Fibroblast of mammary gland (primary cell): ENCODE data around the gene TARS3.

ENCODE experiments used
- DNase-seq: peaks from one replicate; pipeline ENCODE4 v3.0.0-alpha.2; 2010; ENCODE audit warnings: low read depth
- H3K4me3 ChIP-seq: 2 replicates; pipeline ENCODE4 v1.5.1; 2011; ENCODE audit warnings: low read depth, mild to moderate bottlenecking, low read length, moderate library complexity; ENCODE audit not compliant: control insufficient read depth
- CTCF ChIP-seq: conservative IDR thresholded peaks from 2 replicates; pipeline ENCODE4 v1.5.1; 2011; ENCODE audit warnings: low read depth, low read length, inconsistent platforms; ENCODE audit not compliant: control insufficient read depth, insufficient read depth

The TARS3 gene

GRCh38 chr15:101641129-101641764 is 83.0 kb downstream of the TARS3 start:
- peak; percentile 75 for DNase-seq
- H3K4me3 ChIP-seq, result no peak overlapping the region
- TF ChIP-seq CTCF, result peak; percentile 98

- no peak overlapping the region for H3K4me3 ChIP-seq
- DNase-seq, result no peak
- no peak for TF ChIP-seq CTCF
Measured at GRCh38 chr15:101639667-101640066, 84.6 kb downstream of the TARS3 start.

GRCh38 chr15:101637919-101638318 is 86.4 kb downstream of the TARS3 start:
- DNase-seq, result no peak
- no peak overlapping the region for H3K4me3 ChIP-seq
- TF ChIP-seq CTCF, result no peak

- no peak for TF ChIP-seq CTCF
- H3K4me3 ChIP-seq, result no peak overlapping the region
- no peak for DNase-seq
Measured at GRCh38 chr15:101637516-101637915, 86.8 kb downstream of the TARS3 start.

GRCh38 chr15:101637038-101637437 is 87.2 kb downstream of the TARS3 start:
- DNase-seq, result no peak
- H3K4me3 ChIP-seq, result no peak overlapping the region
- no peak for TF ChIP-seq CTCF

- DNase-seq, result no peak
- H3K4me3 ChIP-seq, result no peak overlapping the region
- no peak for TF ChIP-seq CTCF
Measured at GRCh38 chr15:101635944-101636727, 88.1 kb downstream of the TARS3 start.
